Effector CD8-positive, alpha-beta T cell (primary cell): Measurements from ENCODE around the gene IFNLR1.
A peak's percentile ranks its signal among the peaks of the same experiment; 100 is the strongest.

Experiments
- DNase-seq: peaks from one replicate; lab custom pipeline; 2025; lab: John Stamatoyannopoulos, UW

Gene IFNLR1

GRCh38 chr1:24206083-24206464 lies 19.0 kb upstream of the IFNLR1 start:
- DNase-seq, result no peak

GRCh38 chr1:24205345-24206082 lies 18.4 kb upstream of the IFNLR1 start:
- DNase-seq, result no peak

DNA sequence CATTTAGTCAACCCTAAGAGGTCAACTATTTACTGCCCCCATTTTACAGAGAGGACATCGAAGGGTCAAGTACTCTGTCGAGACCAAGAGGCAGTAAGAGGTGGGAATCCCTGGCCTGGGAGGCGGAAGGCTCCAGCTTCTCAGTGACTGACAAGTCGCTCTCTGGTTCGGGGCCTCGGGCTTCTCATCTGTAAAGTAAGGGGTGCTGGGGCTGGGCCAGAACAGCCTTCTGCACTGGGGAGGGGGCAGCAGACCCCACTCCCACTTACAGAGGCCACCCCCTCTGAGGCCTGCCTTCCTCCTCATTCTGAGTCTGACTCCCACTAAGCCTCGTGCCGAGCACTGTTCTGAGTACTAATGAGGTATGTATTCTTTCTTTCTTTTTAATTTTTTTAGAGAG lies 17.0 kb upstream of the IFNLR1 start:
- DNase-seq, result no peak

- DNase-seq, result no peak
Measured at GRCh38 chr1:24203404-24203803, 16.3 kb upstream of the IFNLR1 start.

GRCh38 chr1:24202987-24203386 lies 15.9 kb upstream of the IFNLR1 start:
- DNase-seq, result no peak

DNA sequence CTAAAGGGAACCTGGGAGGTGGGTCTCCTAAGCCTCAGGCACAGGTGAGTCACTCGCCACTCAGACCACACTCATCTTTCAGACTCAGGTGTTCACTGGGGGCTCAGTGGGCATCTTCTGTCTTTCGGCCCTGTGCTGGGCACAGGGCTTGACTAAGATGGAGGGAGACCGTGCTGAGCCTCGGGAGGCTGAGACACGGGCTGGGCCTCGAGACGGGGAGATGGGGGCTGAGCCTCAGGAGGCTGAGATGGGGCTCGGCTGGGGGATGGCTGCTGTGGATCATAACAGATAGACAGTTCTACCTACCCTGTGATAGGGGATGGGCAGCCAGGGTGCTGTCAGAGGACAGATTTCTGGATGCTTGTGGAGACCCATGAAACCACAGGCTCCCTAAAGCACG lies 15.5 kb upstream of the IFNLR1 start:
- no peak for DNase-seq

- peak; percentile 40 for DNase-seq
Measured at GRCh38 chr1:24201941-24202440, 14.9 kb upstream of the IFNLR1 start.

DNA sequence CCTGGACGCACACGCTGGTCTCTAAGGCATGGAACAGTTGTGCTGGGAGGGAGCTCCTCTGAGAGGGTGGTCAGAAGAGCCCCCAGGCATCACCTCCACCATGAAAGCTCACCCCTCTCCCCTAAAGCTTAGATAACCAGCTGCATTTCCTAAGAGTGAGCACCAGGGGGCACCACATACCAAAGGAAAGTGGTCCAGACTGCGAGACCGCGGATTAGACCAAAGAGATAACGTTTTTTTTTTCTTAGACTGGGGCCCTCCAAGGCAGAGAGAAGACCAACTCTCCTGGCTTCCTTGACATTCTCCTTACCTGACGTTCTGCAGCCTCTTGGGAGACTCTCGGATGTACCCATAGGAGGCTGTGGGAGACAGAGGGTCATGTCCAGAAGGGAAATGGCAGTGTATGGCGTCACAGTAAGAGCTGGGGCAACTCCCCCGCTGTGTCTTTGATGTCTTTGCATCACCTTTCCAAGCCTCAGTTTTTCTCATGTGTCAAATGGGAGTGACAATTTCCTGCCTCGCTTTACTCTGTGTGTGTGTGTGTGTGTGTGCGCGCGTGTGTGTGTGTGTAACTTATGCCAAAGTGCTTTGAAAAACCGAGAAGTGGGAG lies 12.3 kb upstream of the IFNLR1 start:
- DNase-seq, result peak; percentile 65

- no peak for DNase-seq
Measured at GRCh38 chr1:24198766-24199165, 11.7 kb upstream of the IFNLR1 start.

- no peak for DNase-seq
Measured at GRCh38 chr1:24195874-24196273, 8.8 kb upstream of the IFNLR1 start.

DNA sequence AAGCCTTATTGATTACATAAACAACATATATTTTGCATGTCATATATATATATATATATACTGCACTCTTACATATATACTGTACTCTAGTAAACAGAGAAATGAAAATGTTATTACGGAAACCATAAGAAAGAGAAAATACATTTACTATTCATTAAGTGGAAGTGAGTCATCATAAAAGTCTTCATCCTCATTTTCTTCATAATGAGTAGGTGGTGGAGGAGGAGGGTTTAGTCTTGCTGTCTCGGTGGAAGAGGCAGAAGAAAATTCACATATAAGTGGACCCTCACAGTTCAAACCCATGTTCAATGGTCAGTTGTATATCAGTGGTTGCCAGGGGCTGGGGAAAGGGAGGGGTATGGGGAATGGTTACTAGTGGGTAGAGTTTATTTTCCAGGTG lies 8.0 kb upstream of the IFNLR1 start:
- no peak for DNase-seq

DNA sequence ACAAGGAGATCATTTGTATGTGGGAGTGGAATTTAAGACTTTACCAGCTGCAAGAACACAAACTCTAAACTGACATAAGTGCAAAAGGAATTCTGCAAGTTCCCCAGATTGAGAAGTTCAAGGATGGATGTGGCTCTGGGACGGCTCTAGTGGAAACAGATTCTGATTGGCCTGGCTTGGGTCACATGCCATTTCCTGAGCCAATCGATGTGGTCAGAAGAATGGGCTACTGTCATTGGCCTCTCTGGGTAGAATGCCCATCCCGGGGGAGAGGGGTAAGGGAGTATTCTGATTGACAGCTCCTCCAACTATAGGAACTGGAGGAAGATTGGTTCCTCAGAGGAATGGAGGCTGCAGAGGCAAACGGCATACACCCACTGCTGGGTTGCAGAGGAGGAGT lies 6.0 kb upstream of the IFNLR1 start:
- DNase-seq, result no peak

- no peak for DNase-seq
Measured at GRCh38 chr1:24191860-24192259, 4.8 kb upstream of the IFNLR1 start.

- no peak for DNase-seq
Measured at GRCh38 chr1:24190983-24191461, 3.9 kb upstream of the IFNLR1 start.

DNA sequence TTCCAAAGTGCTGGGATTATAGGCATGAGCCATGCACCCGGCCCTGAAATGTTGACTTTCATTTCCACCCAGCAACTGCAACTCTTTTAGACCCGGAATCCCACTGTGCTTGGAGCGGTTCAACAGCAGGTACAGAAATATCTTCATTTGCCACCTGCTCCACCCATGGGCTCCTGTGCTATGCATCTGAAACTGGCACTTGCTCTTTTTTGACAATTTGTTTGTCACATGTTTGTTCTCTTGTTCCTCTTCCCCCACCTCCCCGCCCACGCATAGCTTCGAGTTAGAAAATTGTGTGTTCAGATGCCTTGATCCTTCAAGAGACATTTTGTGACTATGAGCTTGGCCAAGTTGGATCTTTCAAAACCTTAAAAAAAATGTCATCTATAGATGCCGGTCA lies 2.4 kb upstream of the IFNLR1 start:
- no peak for DNase-seq

DNA sequence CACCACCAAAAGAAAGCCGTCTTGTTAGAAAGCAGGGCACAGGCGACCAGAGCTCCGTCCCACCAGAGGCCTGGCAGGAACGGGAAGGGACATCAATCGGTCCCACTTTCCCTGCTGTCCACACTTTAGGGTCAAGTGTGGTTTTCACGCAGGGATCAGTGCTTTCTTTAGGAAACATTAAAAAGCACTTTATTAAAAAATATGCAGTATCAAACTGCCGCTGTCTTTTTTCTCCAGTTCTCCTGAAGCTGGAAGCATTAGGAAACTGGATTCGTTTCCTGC lies 437 bp downstream of the IFNLR1 start:
- no peak for DNase-seq

- no peak for DNase-seq
Measured at GRCh38 chr1:24186031-24186710, 918 bp downstream of the IFNLR1 start.

DNA sequence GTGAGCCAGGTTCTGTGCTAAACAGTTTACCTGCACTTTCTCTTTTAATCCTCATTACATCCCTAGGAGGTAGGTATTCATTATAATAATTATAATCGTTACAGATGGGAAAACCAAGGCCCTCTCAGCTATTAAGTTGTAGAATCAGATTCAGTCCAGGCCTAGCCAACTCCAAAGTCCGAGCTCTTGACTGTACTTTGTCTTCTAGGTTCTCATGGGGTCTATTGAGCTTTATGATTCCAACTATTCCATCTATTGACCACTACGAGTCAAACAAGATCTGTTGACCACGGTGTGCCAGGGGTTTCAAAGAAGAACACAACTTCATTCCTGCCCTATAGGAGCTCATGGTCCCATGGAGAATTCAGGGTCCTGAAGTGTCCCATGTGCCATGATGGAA lies 2.0 kb downstream of the IFNLR1 start:
- DNase-seq, result no peak

DNA sequence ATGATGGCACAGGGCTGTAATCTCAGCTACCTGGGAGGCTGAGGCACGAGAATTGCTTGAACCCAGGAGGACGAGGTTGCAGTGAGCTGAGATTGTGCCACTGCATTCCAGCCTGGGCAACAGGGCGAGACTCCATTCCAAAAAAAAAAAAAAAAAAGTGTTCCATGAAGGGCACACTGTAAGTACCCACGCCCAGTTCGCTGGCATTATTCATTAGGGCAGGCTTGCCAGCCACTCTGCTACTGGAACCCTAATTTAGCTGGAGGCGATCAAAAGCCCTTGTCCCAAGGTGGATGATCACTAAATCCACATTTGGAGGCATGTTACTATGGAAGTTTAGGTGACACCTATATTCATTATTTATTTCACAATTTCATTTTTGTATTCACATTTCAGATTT lies 5.0 kb downstream of the IFNLR1 start:
- DNase-seq, result no peak

GRCh38 chr1:24181619-24182018 lies 5.5 kb downstream of the IFNLR1 start:
- no peak for DNase-seq

DNA sequence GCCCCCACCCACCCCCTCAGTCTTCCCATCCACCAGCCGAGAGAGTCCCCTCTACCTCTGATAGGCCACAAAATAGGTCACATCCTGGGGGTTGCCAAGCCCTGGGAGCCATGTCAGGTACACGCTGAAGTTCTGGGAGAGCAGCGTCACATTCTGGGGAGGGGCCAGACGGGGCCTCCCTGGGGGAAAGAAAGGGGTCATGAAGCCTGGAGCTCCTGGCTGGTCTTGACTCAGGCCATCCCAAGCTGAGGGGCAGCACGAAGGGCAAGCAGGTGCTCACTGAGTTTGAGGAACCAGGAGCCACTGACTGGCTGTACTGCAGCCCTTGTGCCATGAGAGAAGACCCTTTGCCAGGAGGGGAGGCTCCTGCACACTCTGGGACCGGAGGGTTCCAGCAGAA lies 6.4 kb downstream of the IFNLR1 start:
- DNase-seq, result no peak

- DNase-seq, result no peak
Measured at GRCh38 chr1:24179251-24179840, 7.7 kb downstream of the IFNLR1 start.

DNA sequence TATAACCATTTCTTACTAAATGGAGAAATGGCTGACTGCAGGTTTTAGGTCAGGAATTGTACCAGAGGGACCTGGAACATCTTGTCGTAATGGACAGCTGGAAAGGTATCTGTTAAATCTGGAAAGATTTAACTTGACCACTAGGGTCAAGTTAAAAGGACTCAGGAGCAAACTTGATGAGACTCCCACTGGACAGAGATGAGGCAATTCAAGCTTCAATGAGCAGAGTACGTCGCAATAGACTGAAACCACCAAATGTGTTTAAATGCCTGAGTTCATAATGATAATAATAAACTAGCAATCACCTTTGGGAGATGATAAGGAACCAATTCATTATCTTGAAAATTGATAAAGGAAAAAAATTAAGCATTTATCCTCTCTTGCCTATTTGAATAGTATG lies 8.7 kb downstream of the IFNLR1 start:
- DNase-seq, result no peak
